ENCODE data around the gene MDFI. TPM values are rescaled to one million over a fixed set of nuclear protein-coding genes. Genes with fewer than 3 reads are reported as not detected.

MDFI gene
- total RNA-seq, 2 experiments from 2014 or later: not detected

DNA sequence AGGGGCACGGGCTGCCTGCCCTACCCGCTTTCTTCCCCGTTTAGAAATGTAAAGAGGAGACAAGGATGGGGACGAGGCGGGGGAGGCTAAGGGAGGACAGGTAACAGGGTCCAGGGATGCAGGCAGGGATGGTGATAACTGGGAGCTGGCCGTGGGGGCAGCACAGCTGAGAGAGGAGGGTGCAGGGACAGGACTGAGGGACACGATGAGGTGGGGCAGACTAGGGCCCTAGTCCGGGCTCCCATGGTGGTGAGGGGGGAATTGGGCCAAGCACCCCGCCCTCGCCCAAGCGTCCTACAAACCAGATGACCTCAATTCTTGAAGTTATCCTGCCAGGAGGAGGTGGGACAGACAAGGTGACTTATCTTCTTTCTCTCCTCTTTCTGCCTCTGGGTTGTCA, 44.4 kb upstream of the MDFI start:
- H3K4me1 ChIP-seq (ENCODE audit: insufficient read depth, low read length): peaks cover 5% of the 10 kb centered on the region
- no peak overlapping the region for H3K4me3 Mint-ChIP-seq
- intact Hi-C loops (cut with DNase I, micrococcal nuclease): loop anchor here in 1 of 2 experiments (5.0 kb wide), 1 partner anchor 47 kb away; the partner anchor contains the start of gene FOXP4
- DNase-seq (no peak), ATAC-seq (ENCODE audit: poor library complexity) (no peak)
- H3K4me3 ChIP-seq (ENCODE audit: low read length): no peak overlapping the region
- ChIA-PET CTCF (no interaction called here), POLR2A (no interaction called here)
- H3K9me3 Mint-ChIP-seq: no peaks in the 10 kb centered on the region
- peaks cover 8% of the 10 kb centered on the region for H3K36me3 ChIP-seq (ENCODE audit: insufficient read depth, low read length)
- no peaks in the 10 kb centered on the region for H3K4me1 Mint-ChIP-seq (ENCODE audit: low read depth)
- H3K9me3 ChIP-seq (ENCODE audit: control insufficient read depth in 1 of 2, insufficient read depth in 1 of 2, low read length in 2 of 2): no peaks in the 10 kb centered on the region
- no peak overlapping the region for H3K27ac Mint-ChIP-seq
- no peaks in the 10 kb centered on the region for H3K27me3 Mint-ChIP-seq
- TF ChIP-seq, protein P1, sequence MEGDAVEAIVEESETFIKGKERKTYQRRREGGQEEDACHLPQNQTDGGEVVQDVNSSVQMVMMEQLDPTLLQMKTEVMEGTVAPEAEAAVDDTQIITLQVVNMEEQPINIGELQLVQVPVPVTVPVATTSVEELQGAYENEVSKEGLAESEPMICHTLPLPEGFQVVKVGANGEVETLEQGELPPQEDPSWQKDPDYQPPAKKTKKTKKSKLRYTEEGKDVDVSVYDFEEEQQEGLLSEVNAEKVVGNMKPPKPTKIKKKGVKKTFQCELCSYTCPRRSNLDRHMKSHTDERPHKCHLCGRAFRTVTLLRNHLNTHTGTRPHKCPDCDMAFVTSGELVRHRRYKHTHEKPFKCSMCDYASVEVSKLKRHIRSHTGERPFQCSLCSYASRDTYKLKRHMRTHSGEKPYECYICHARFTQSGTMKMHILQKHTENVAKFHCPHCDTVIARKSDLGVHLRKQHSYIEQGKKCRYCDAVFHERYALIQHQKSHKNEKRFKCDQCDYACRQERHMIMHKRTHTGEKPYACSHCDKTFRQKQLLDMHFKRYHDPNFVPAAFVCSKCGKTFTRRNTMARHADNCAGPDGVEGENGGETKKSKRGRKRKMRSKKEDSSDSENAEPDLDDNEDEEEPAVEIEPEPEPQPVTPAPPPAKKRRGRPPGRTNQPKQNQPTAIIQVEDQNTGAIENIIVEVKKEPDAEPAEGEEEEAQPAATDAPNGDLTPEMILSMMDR (IDR thresholded peaks at IDR 0.05): no peak
- no peaks in the 10 kb centered on the region for H3K27me3 ChIP-seq (ENCODE audit: control insufficient read depth in 1 of 2, insufficient read depth in 2 of 2, low read length in 2 of 2)
- no peak overlapping the region for H3K27ac ChIP-seq (ENCODE audit: low read depth in 1 of 2, low read length in 2 of 2)
- H3K36me3 Mint-ChIP-seq (ENCODE audit: low read depth): peaks cover 5% of the 10 kb centered on the region

DNA sequence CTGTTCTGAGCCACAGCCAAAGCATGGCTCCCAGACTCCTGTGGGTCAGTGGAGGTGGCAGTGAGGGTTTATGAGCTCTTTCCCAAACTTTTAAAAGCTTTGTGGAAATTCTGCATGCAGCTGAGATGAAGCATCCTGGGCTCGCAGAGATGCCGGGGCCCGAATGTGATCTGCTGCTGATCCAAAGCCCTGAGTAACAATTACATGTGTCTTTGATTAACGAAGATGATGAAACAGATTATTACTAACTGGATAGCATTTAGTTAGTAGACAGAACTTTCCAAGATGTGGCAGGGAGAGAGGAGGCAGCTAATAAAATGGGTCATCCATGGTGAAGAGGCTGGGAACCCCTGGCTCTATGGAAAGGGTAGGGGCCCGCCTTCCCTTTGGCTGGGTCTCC, 43.9 kb upstream of the MDFI start:
- POLR2A ChIA-PET: no interaction called here
- H3K27me3 ChIP-seq (ENCODE audit: control insufficient read depth in 1 of 2, insufficient read depth in 2 of 2, low read length in 2 of 2): no peaks in the 10 kb centered on the region
- Mint-ChIP-seq H3K27ac (no peak overlapping the region), H3K36me3 (ENCODE audit: low read depth) (peaks cover 5% of the 10 kb centered on the region), H3K4me3 (no peak overlapping the region), H3K27me3 (no peaks in the 10 kb centered on the region), H3K4me1 (ENCODE audit: low read depth) (no peaks in the 10 kb centered on the region), H3K9me3 (no peaks in the 10 kb centered on the region)
- no peak overlapping the region for H3K4me3 ChIP-seq (ENCODE audit: low read length)
- CTCF ChIA-PET: no interaction called here
- peaks cover 5% of the 10 kb centered on the region for H3K4me1 ChIP-seq (ENCODE audit: insufficient read depth, low read length)
- DNase-seq (no peak), ATAC-seq (ENCODE audit: poor library complexity) (no peak)
- H3K36me3 ChIP-seq (ENCODE audit: insufficient read depth, low read length): peaks cover 8% of the 10 kb centered on the region
- TF ChIP-seq, protein P1 (IDR thresholded peaks at IDR 0.05): no peak
- intact Hi-C loops (cut with DNase I, micrococcal nuclease): loop anchor here in 1 of 2 experiments (5.0 kb wide), 1 partner anchor 47 kb away; the partner anchor contains the start of gene FOXP4
- no peak overlapping the region for H3K27ac ChIP-seq (ENCODE audit: low read depth in 1 of 2, low read length in 2 of 2)
- no peaks in the 10 kb centered on the region for H3K9me3 ChIP-seq (ENCODE audit: control insufficient read depth in 1 of 2, insufficient read depth in 1 of 2, low read length in 2 of 2)

DNA sequence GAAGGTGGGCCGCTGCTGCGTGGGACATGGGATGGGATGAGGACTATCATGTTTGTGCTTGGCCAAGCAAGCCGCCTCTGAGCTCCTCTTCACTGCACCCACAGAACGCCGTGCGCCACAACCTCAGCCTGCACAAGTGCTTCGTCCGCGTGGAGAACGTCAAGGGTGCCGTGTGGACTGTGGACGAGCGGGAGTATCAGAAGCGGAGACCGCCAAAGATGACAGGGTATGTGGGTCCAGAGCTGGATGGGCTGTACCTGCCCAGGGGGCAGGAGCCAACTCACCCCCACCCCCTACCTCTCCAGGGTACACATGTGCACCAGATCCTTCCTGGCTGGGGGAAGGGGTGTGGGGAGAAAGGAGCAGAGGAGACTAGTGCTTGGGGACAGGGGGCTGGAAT, 43.5 kb upstream of the MDFI start:
- intact Hi-C loops (cut with DNase I, micrococcal nuclease): loop anchor here in 1 of 2 experiments (5.0 kb wide), 1 partner anchor 47 kb away; the partner anchor contains the start of gene FOXP4
- H3K9me3 Mint-ChIP-seq: no peaks in the 10 kb centered on the region
- no peak overlapping the region for H3K4me3 Mint-ChIP-seq
- peaks cover 8% of the 10 kb centered on the region for H3K36me3 ChIP-seq (ENCODE audit: insufficient read depth, low read length)
- DNase-seq: no peak
- H3K4me3 ChIP-seq (ENCODE audit: low read length): no peak overlapping the region
- no peaks in the 10 kb centered on the region for H3K27me3 Mint-ChIP-seq
- no peaks in the 10 kb centered on the region for H3K9me3 ChIP-seq (ENCODE audit: control insufficient read depth in 1 of 2, insufficient read depth in 1 of 2, low read length in 2 of 2)
- H3K4me1 ChIP-seq (ENCODE audit: insufficient read depth, low read length): peaks cover 5% of the 10 kb centered on the region
- H3K27ac Mint-ChIP-seq: no peak overlapping the region
- H3K36me3 Mint-ChIP-seq (ENCODE audit: low read depth): peaks cover 5% of the 10 kb centered on the region
- ChIA-PET CTCF (no interaction called here), POLR2A (no interaction called here)
- no peak for ATAC-seq (ENCODE audit: poor library complexity)
- no peaks in the 10 kb centered on the region for H3K4me1 Mint-ChIP-seq (ENCODE audit: low read depth)
- no peak overlapping the region for H3K27ac ChIP-seq (ENCODE audit: low read depth in 1 of 2, low read length in 2 of 2)
- no peaks in the 10 kb centered on the region for H3K27me3 ChIP-seq (ENCODE audit: control insufficient read depth in 1 of 2, insufficient read depth in 2 of 2, low read length in 2 of 2)
- TF ChIP-seq, protein P1 (IDR thresholded peaks at IDR 0.05): no peak

All from CD4-positive, alpha-beta T cell (primary cell).